Suppressor macrophage treated with lipopolysaccharide for 4 hours (primary cell): ENCODE data around the gene RUFY1.
"Not testable (repeated sequence)": the region's sequence is repeated elsewhere in the genome, so short reads cannot be mapped to it uniquely, and the experiment has no call there.

Source experiments
- DNase-seq: peaks from one replicate; pipeline ENCODE4 v3.0.0-alpha.2; 2020

The RUFY1 gene

GRCh38 chr5:179550511-179551342 is at the start of gene RUFY1:
Gene RUFY1, plus strand, starts transcription at chr5:179550554. Its CDS starts 16 bp downstream, at chr5:179550570.
- DNase-seq: peak; percentile 79

GRCh38 chr5:179501997-179502396 is 48.4 kb upstream of the RUFY1 start:
- not testable (repeated sequence) for DNase-seq

- DNase-seq: not testable (repeated sequence)
Measured at GRCh38 chr5:179502420-179502819, 47.9 kb upstream of the RUFY1 start.

- DNase-seq: no peak
Measured at GRCh38 chr5:179504191-179504590, 46.2 kb upstream of the RUFY1 start.

GRCh38 chr5:179504600-179505396 is 45.6 kb upstream of the RUFY1 start:
- no peak for DNase-seq

- no peak for DNase-seq
Measured at GRCh38 chr5:179505636-179506261, 44.6 kb upstream of the RUFY1 start.

- no peak for DNase-seq
Measured at GRCh38 chr5:179509239-179509638, 41.1 kb upstream of the RUFY1 start.

- DNase-seq: no peak
Measured at GRCh38 chr5:179509845-179510244, 40.5 kb upstream of the RUFY1 start.

GRCh38 chr5:179512452-179513000 is 37.8 kb upstream of the RUFY1 start:
- DNase-seq: no peak

GRCh38 chr5:179515501-179515900 is 34.9 kb upstream of the RUFY1 start:
- DNase-seq: not testable (repeated sequence)

- no peak for DNase-seq
Measured at GRCh38 chr5:179516221-179516620, 34.1 kb upstream of the RUFY1 start.

GRCh38 chr5:179517746-179518145 is 32.6 kb upstream of the RUFY1 start:
- DNase-seq: not testable (repeated sequence)

- DNase-seq: not testable (repeated sequence)
Measured at GRCh38 chr5:179518369-179518768, 32.0 kb upstream of the RUFY1 start.

- DNase-seq: not testable (repeated sequence)
Measured at GRCh38 chr5:179519416-179520070, 30.8 kb upstream of the RUFY1 start.

- not testable (repeated sequence) for DNase-seq
Measured at GRCh38 chr5:179522107-179522506, 28.2 kb upstream of the RUFY1 start.

- peak; percentile 35 for DNase-seq
Measured at GRCh38 chr5:179526978-179527377, 23.4 kb upstream of the RUFY1 start.

GRCh38 chr5:179530069-179530998 is 20.0 kb upstream of the RUFY1 start:
- DNase-seq: peak; percentile 71

GRCh38 chr5:179533024-179533423 is 17.3 kb upstream of the RUFY1 start:
- no peak for DNase-seq

- DNase-seq: no peak
Measured at GRCh38 chr5:179533907-179534306, 16.4 kb upstream of the RUFY1 start.

- DNase-seq: no peak
Measured at GRCh38 chr5:179534431-179534830, 15.9 kb upstream of the RUFY1 start.

- DNase-seq: no peak
Measured at GRCh38 chr5:179536676-179537075, 13.7 kb upstream of the RUFY1 start.
